ENCODE measurements around the gene MANBA.

MANBA gene

GRCh38 chr4:102760645-102761295 is at the start of gene MANBA:
MANBA (minus strand) TSS chr4:102760968; CDS start chr4:102760894, 74 bp downstream.
- peak; percentile 82 for DNase-seq (ENCODE audit: low spot score)

GRCh38 chr4:102809691-102810090 is 48.9 kb upstream of the MANBA start:
- DNase-seq (ENCODE audit: low spot score): no peak

GRCh38 chr4:102809190-102809589 is 48.4 kb upstream of the MANBA start:
- peak; percentile 35 for DNase-seq (ENCODE audit: low spot score)

- no peak for DNase-seq (ENCODE audit: low spot score)
These were observed 47.2 kb upstream of the MANBA start for GRCh38 chr4:102808009-102808408.

GRCh38 chr4:102807345-102807744 is 46.6 kb upstream of the MANBA start:
- DNase-seq (ENCODE audit: low spot score): peak; percentile 35

- DNase-seq (ENCODE audit: low spot score): no peak
These were observed 39.0 kb upstream of the MANBA start for GRCh38 chr4:102799816-102800215.

GRCh38 chr4:102794999-102795398 is 34.2 kb upstream of the MANBA start:
- DNase-seq (ENCODE audit: low spot score): no peak

- DNase-seq (ENCODE audit: low spot score): no peak
These were observed 31.7 kb upstream of the MANBA start for GRCh38 chr4:102792361-102792936.

- DNase-seq (ENCODE audit: low spot score): no peak
These were observed 30.6 kb upstream of the MANBA start for GRCh38 chr4:102791318-102791835.

GRCh38 chr4:102789317-102789717 is 28.5 kb upstream of the MANBA start:
- peak; percentile 35 for DNase-seq (ENCODE audit: low spot score)

GRCh38 chr4:102787944-102788343 is 27.2 kb upstream of the MANBA start:
- no peak for DNase-seq (ENCODE audit: low spot score)

- DNase-seq (ENCODE audit: low spot score): peak; percentile 39
These were observed 26.5 kb upstream of the MANBA start for GRCh38 chr4:102787096-102787881.

GRCh38 chr4:102786279-102786678 is 25.5 kb upstream of the MANBA start:
- DNase-seq (ENCODE audit: low spot score): no peak

GRCh38 chr4:102783006-102783405 is 22.2 kb upstream of the MANBA start:
- DNase-seq (ENCODE audit: low spot score): no peak

- DNase-seq (ENCODE audit: low spot score): peak; percentile 12
These were observed 20.8 kb upstream of the MANBA start for GRCh38 chr4:102781570-102781969.

GRCh38 chr4:102780476-102781144 is 19.8 kb upstream of the MANBA start:
- peak; percentile 94 for DNase-seq (ENCODE audit: low spot score)

- DNase-seq (ENCODE audit: low spot score): no peak
These were observed 18.4 kb upstream of the MANBA start for GRCh38 chr4:102779204-102779603.

GRCh38 chr4:102778720-102779119 is 18.0 kb upstream of the MANBA start:
- DNase-seq (ENCODE audit: low spot score): peak; percentile 81

- no peak for DNase-seq (ENCODE audit: low spot score)
These were observed 15.0 kb upstream of the MANBA start for GRCh38 chr4:102775805-102776204.

GRCh38 chr4:102774254-102774653 is 13.5 kb upstream of the MANBA start:
- DNase-seq (ENCODE audit: low spot score): no peak

- DNase-seq (ENCODE audit: low spot score): no peak
These were observed 12.1 kb upstream of the MANBA start for GRCh38 chr4:102772738-102773340.

GRCh38 chr4:102764901-102765300 is 4.1 kb upstream of the MANBA start:
- no peak for DNase-seq (ENCODE audit: low spot score)

Data from kidney tubule cell (primary cell).